SH-SY5Y (cell line): ENCODE data around the gene BBS4.

Experiments
- GATA2 ChIP-seq: IDR thresholded peaks from 2 replicates; pipeline ENCODE4 v1.6.1; 2011; ENCODE audit warnings: mild to moderate bottlenecking, low read depth, low read length
- GATA3 ChIP-seq: IDR thresholded peaks from 2 replicates; pipeline ENCODE4 v1.6.1; 2011; ENCODE audit warnings: low read depth, mild to moderate bottlenecking, low read length, moderate library complexity

DNA sequence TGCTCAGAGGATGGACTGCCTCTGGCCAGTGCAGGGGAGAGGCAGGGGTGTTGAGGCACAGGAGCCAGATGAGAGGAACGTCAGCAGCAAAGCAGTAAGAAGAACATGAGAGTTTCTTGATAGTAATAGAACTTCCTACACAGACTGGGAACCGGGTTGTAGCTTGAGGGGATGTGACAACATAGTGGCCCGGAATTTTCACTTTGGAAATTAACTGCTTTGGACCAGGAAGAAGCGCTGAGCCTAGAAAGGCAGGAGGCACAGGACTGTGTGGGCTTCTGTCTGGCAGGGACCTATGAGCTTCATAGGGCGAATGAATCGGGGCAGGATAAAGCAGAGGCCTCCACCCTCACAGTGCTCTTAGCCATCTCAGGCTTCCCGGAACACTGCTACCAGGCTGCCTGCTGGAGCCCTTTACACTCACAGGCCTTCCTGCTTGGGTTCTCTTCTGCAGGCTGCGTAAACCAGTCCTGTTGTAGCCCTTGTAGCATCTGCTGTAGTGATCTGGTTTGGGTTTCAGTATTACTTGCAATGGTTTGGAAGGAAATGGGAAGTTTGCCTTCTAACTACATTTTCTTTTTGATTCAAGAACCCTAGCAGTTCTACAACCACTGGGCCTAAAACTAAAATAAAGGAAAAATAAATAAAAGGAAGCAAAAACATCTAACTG, 100.8 kb downstream of the BBS4 start:
- TF ChIP-seq GATA2 (no peak), GATA3 (no peak)
